Stimulated activated naive CD8-positive, alpha-beta T cell treated with anti-CD3 and anti-CD28 coated beads, Interleukin-15, Interleukin-2, amounts not matched to agents 100 ng/mL and 50 ng/mL, for 24 hours (primary cell): ENCODE data around the gene CDC42SE2.
A peak's percentile ranks its signal among the peaks of the same experiment; 100 is the strongest.
"Not testable (repeated sequence)": the region's sequence is repeated elsewhere in the genome, so short reads cannot be mapped to it uniquely, and the experiment has no call there.

ENCODE experiments used
- H3K27ac Mint-ChIP-seq: one replicate; pipeline ENCODE4 v1.8.0; 2021; ENCODE audit warnings: mild to moderate bottlenecking, mixed read lengths
- H3K27me3 Mint-ChIP-seq: one replicate; pipeline ENCODE4 v1.8.0; 2021; ENCODE audit warnings: mixed read lengths
- H3K36me3 Mint-ChIP-seq: one replicate; pipeline ENCODE4 v1.8.0; 2021; ENCODE audit warnings: low read depth, mixed read lengths
- H3K4me1 Mint-ChIP-seq: one replicate; pipeline ENCODE4 v1.8.0; 2021; ENCODE audit warnings: low read depth, mixed read lengths
- H3K4me3 Mint-ChIP-seq: one replicate; pipeline ENCODE4 v1.8.0; 2021; ENCODE audit warnings: mild to moderate bottlenecking, mixed read lengths
- H3K9me3 Mint-ChIP-seq: one replicate; pipeline ENCODE4 v1.8.0; 2021; ENCODE audit warnings: mixed read lengths

Gene CDC42SE2

GRCh38 chr5:131371835-131372234, 108.0 kb downstream of the CDC42SE2 start:
- Mint-ChIP-seq H3K4me3 (no peak overlapping the region), H3K36me3 (peaks cover 52% of the 10 kb centered on the region), H3K27me3 (no peaks in the 10 kb centered on the region), H3K27ac (peak overlapping the region; percentile 80), H3K4me1 (peaks cover 95% of the 10 kb centered on the region), H3K9me3 (no peaks in the 10 kb centered on the region)

GRCh38 chr5:131373265-131373664, 109.4 kb downstream of the CDC42SE2 start:
- Mint-ChIP-seq H3K4me3 (peak overlapping the region; percentile 15), H3K27me3 (no peaks in the 10 kb centered on the region), H3K4me1 (peaks cover 98% of the 10 kb centered on the region), H3K9me3 (no peaks in the 10 kb centered on the region), H3K27ac (peak overlapping the region; percentile 93), H3K36me3 (peaks cover 44% of the 10 kb centered on the region)

GRCh38 chr5:131375351-131375750, 111.5 kb downstream of the CDC42SE2 start:
- Mint-ChIP-seq H3K27me3 (no peaks in the 10 kb centered on the region), H3K4me3 (peak overlapping the region; percentile 47), H3K9me3 (no peaks in the 10 kb centered on the region), H3K4me1 (peaks cover 98% of the 10 kb centered on the region), H3K27ac (peak overlapping the region; percentile 98), H3K36me3 (peaks cover 39% of the 10 kb centered on the region)

- H3K4me1 Mint-ChIP-seq, result peaks cover 98% of the 10 kb centered on the region
- peaks cover 34% of the 10 kb centered on the region for H3K36me3 Mint-ChIP-seq
- H3K9me3 Mint-ChIP-seq, result no peaks in the 10 kb centered on the region
- no peaks in the 10 kb centered on the region for H3K27me3 Mint-ChIP-seq
- peak overlapping the region; percentile 98 for H3K27ac Mint-ChIP-seq
- H3K4me3 Mint-ChIP-seq, result no peak overlapping the region
These were observed 113.5 kb downstream of the CDC42SE2 start for GRCh38 chr5:131377346-131377745.

- Mint-ChIP-seq H3K9me3 (no peaks in the 10 kb centered on the region), H3K4me1 (peaks cover 98% of the 10 kb centered on the region), H3K4me3 (peak overlapping the region; percentile 14), H3K36me3 (peaks cover 32% of the 10 kb centered on the region), H3K27ac (peak overlapping the region; percentile 98), H3K27me3 (no peaks in the 10 kb centered on the region)
These were observed 114.0 kb downstream of the CDC42SE2 start for GRCh38 chr5:131377785-131378325.

GRCh38 chr5:131378721-131379541, 115.1 kb downstream of the CDC42SE2 start:
- H3K9me3 Mint-ChIP-seq, result no peaks in the 10 kb centered on the region
- peaks cover 98% of the 10 kb centered on the region for H3K4me1 Mint-ChIP-seq
- peak overlapping the region; percentile 98 for H3K27ac Mint-ChIP-seq
- peaks cover 26% of the 10 kb centered on the region for H3K36me3 Mint-ChIP-seq
- peak overlapping the region; percentile 62 for H3K4me3 Mint-ChIP-seq
- no peaks in the 10 kb centered on the region for H3K27me3 Mint-ChIP-seq

GRCh38 chr5:131379723-131380122, 115.9 kb downstream of the CDC42SE2 start:
- Mint-ChIP-seq H3K27me3 (no peaks in the 10 kb centered on the region), H3K9me3 (no peaks in the 10 kb centered on the region), H3K27ac (peak overlapping the region; percentile 98), H3K36me3 (peaks cover 29% of the 10 kb centered on the region), H3K4me3 (peak overlapping the region; percentile 62), H3K4me1 (peaks cover 100% of the 10 kb centered on the region)

- H3K4me3 Mint-ChIP-seq, result peak overlapping the region; percentile 62
- H3K36me3 Mint-ChIP-seq, result peaks cover 30% of the 10 kb centered on the region
- not testable (repeated sequence) for H3K9me3 Mint-ChIP-seq, H3K27me3 Mint-ChIP-seq
- peak overlapping the region; percentile 98 for H3K27ac Mint-ChIP-seq
- peaks cover 100% of the 10 kb centered on the region for H3K4me1 Mint-ChIP-seq
These were observed 116.4 kb downstream of the CDC42SE2 start for GRCh38 chr5:131380238-131380637.

- Mint-ChIP-seq H3K27ac (peak overlapping the region; percentile 98), H3K4me3 (peak overlapping the region; percentile 65), H3K9me3 (no peaks in the 10 kb centered on the region), H3K36me3 (peaks cover 34% of the 10 kb centered on the region), H3K4me1 (peaks cover 100% of the 10 kb centered on the region), H3K27me3 (no peaks in the 10 kb centered on the region)
These were observed 117.2 kb downstream of the CDC42SE2 start for GRCh38 chr5:131381021-131381420.

- H3K4me3 Mint-ChIP-seq, result peak overlapping the region; percentile 51
- peaks cover 100% of the 10 kb centered on the region for H3K4me1 Mint-ChIP-seq
- H3K9me3 Mint-ChIP-seq, result no peaks in the 10 kb centered on the region
- peak overlapping the region; percentile 98 for H3K27ac Mint-ChIP-seq
- peaks cover 34% of the 10 kb centered on the region for H3K36me3 Mint-ChIP-seq
- H3K27me3 Mint-ChIP-seq, result no peaks in the 10 kb centered on the region
These were observed 117.9 kb downstream of the CDC42SE2 start for GRCh38 chr5:131381777-131382176.

GRCh38 chr5:131382407-131383395, 118.8 kb downstream of the CDC42SE2 start:
- Mint-ChIP-seq H3K36me3 (peaks cover 38% of the 10 kb centered on the region), H3K9me3 (no peaks in the 10 kb centered on the region), H3K4me1 (peaks cover 99% of the 10 kb centered on the region), H3K27ac (peak overlapping the region; percentile 92), H3K4me3 (peak overlapping the region; percentile 50), H3K27me3 (no peaks in the 10 kb centered on the region)

- H3K36me3 Mint-ChIP-seq, result peaks cover 41% of the 10 kb centered on the region
- no peaks in the 10 kb centered on the region for H3K27me3 Mint-ChIP-seq
- H3K9me3 Mint-ChIP-seq, result no peaks in the 10 kb centered on the region
- H3K4me1 Mint-ChIP-seq, result peaks cover 99% of the 10 kb centered on the region
- peak overlapping the region; percentile 35 for H3K4me3 Mint-ChIP-seq
- peak overlapping the region; percentile 92 for H3K27ac Mint-ChIP-seq
These were observed 120.3 kb downstream of the CDC42SE2 start for GRCh38 chr5:131384173-131384572.

GRCh38 chr5:131384616-131385214, 120.9 kb downstream of the CDC42SE2 start:
- Mint-ChIP-seq H3K36me3 (peaks cover 46% of the 10 kb centered on the region), H3K4me1 (peaks cover 99% of the 10 kb centered on the region), H3K4me3 (peak overlapping the region; percentile 28), H3K9me3 (no peaks in the 10 kb centered on the region), H3K27ac (peak overlapping the region; percentile 92), H3K27me3 (no peaks in the 10 kb centered on the region)

GRCh38 chr5:131386124-131386523, 122.3 kb downstream of the CDC42SE2 start:
- H3K27ac Mint-ChIP-seq, result peak overlapping the region; percentile 59
- H3K36me3 Mint-ChIP-seq, result peaks cover 54% of the 10 kb centered on the region

More at GRCh38 chr5:131386124-131386523, 122.3 kb downstream of the CDC42SE2 start:
- H3K4me3 Mint-ChIP-seq, result no peak overlapping the region
- no peaks in the 10 kb centered on the region for H3K27me3 Mint-ChIP-seq
- no peaks in the 10 kb centered on the region for H3K9me3 Mint-ChIP-seq
- peaks cover 99% of the 10 kb centered on the region for H3K4me1 Mint-ChIP-seq
